NT2/D1 (cell line): ENCODE data around the gene FLNB.

Experiments
- YY1 ChIP-seq: IDR thresholded peaks from 2 replicates; pipeline ENCODE4 v1.6.1; 2011; ENCODE audit not compliant: insufficient read length, insufficient read depth
- ZNF274 ChIP-seq: IDR thresholded peaks from 2 replicates; pipeline ENCODE4 v1.6.1; 2011; ENCODE audit warnings: mild to moderate bottlenecking, low read depth, low read length

GRCh38 chr3:58011580-58011979, 3.4 kb downstream of the FLNB start:
- TF ChIP-seq YY1, result no peak
- TF ChIP-seq ZNF274, result no peak
